Endometrium (tissue), 2 donors: ENCODE measurements around the gene TTLL5.
A peak's percentile ranks its signal among the peaks of the same experiment; 100 is the strongest.

Experiments
- FAIRE-seq: peaks from 2 replicates; lab custom pipeline; 2012; peaks lifted over from hg19 to GRCh38; lab: Jason Lieb, UNC
- donor health status: control.
- donor health status: control.

TTLL5 gene

GRCh38 chr14:75660630-75661498, at the start of gene TTLL5, which contains the start of gene ERG28:
TTLL5 (plus strand) TSS chr14:75661246; CDS start chr14:75663150, 1,904 bp downstream.
ERG28 (minus strand) TSS chr14:75660876; CDS start chr14:75657502, 3,374 bp downstream.
- peak; percentile 96 for FAIRE-seq

- no peak for FAIRE-seq
These were observed 48.9 kb upstream of the TTLL5 start for GRCh38 chr14:75612157-75612556.

- no peak for FAIRE-seq
These were observed 46.9 kb upstream of the TTLL5 start for GRCh38 chr14:75614179-75614578.

- FAIRE-seq: no peak
These were observed 45.8 kb upstream of the TTLL5 start for GRCh38 chr14:75615200-75615599.

- FAIRE-seq: no peak
These were observed 41.5 kb upstream of the TTLL5 start for GRCh38 chr14:75619548-75619947.

GRCh38 chr14:75625034-75625433, 36.0 kb upstream of the TTLL5 start:
- FAIRE-seq: no peak

GRCh38 chr14:75626396-75626795, 34.6 kb upstream of the TTLL5 start:
- no peak for FAIRE-seq

- FAIRE-seq: no peak
These were observed 34.2 kb upstream of the TTLL5 start for GRCh38 chr14:75626863-75627262.

GRCh38 chr14:75627406-75627805, 33.6 kb upstream of the TTLL5 start:
- no peak for FAIRE-seq

GRCh38 chr14:75628816-75629215, 32.2 kb upstream of the TTLL5 start:
- no peak for FAIRE-seq

- no peak for FAIRE-seq
These were observed 30.2 kb upstream of the TTLL5 start for GRCh38 chr14:75630695-75631452.

GRCh38 chr14:75631453-75631831, 29.6 kb upstream of the TTLL5 start:
- FAIRE-seq: no peak

GRCh38 chr14:75634848-75635247, 26.2 kb upstream of the TTLL5 start:
- no peak for FAIRE-seq

- FAIRE-seq: no peak
These were observed 24.9 kb upstream of the TTLL5 start for GRCh38 chr14:75636100-75636692.

- FAIRE-seq: no peak
These were observed 20.2 kb upstream of the TTLL5 start for GRCh38 chr14:75640876-75641275.

- no peak for FAIRE-seq
These were observed 17.1 kb upstream of the TTLL5 start for GRCh38 chr14:75643985-75644384.

GRCh38 chr14:75645056-75645455, 16.0 kb upstream of the TTLL5 start:
- no peak for FAIRE-seq

GRCh38 chr14:75646762-75647161, 14.3 kb upstream of the TTLL5 start:
- FAIRE-seq: no peak

GRCh38 chr14:75647640-75648039, 13.4 kb upstream of the TTLL5 start:
- no peak for FAIRE-seq

GRCh38 chr14:75648066-75648838, 12.8 kb upstream of the TTLL5 start:
- FAIRE-seq: no peak

- no peak for FAIRE-seq
These were observed 11.7 kb upstream of the TTLL5 start for GRCh38 chr14:75649337-75649736.

GRCh38 chr14:75649773-75650172, 11.3 kb upstream of the TTLL5 start:
- no peak for FAIRE-seq
